Putamen (tissue), 1 donor: Measurements from ENCODE around the gene ZNFX1.
"Not testable (repeated sequence)": the region's sequence is repeated elsewhere in the genome, so short reads cannot be mapped to it uniquely, and the experiment has no call there.

Experiments
- DNase-seq: peaks from one replicate; pipeline ENCODE4 v3.0.0-alpha.2; 2016; ENCODE audit warnings: low spot score

ZNFX1 gene

GRCh38 chr20:49248301-49248700, 29.6 kb downstream of the ZNFX1 start:
- no peak for DNase-seq

- no peak for DNase-seq
Observed at GRCh38 chr20:49247792-49248191, 30.1 kb downstream of the ZNFX1 start.

GRCh38 chr20:49247169-49247723, 30.6 kb downstream of the ZNFX1 start:
- no peak for DNase-seq

GRCh38 chr20:49245921-49246740, 31.7 kb downstream of the ZNFX1 start:
- peak; percentile 42 for DNase-seq

- no peak for DNase-seq
Observed at GRCh38 chr20:49237531-49237930, 40.3 kb downstream of the ZNFX1 start.

- no peak for DNase-seq
Observed at GRCh38 chr20:49236301-49236700, 41.6 kb downstream of the ZNFX1 start.

- DNase-seq = no peak
Observed at GRCh38 chr20:49234831-49235230, 43.0 kb downstream of the ZNFX1 start.

- no peak for DNase-seq
Observed at GRCh38 chr20:49233226-49233625, 44.6 kb downstream of the ZNFX1 start.

GRCh38 chr20:49231471-49231870, 46.4 kb downstream of the ZNFX1 start:
- no peak for DNase-seq

GRCh38 chr20:49230561-49231133, 47.2 kb downstream of the ZNFX1 start:
- DNase-seq = no peak

GRCh38 chr20:49230021-49230420, 47.8 kb downstream of the ZNFX1 start:
- no peak for DNase-seq

GRCh38 chr20:49229381-49229780, 48.5 kb downstream of the ZNFX1 start:
- DNase-seq = no peak

GRCh38 chr20:49228676-49229075, 49.2 kb downstream of the ZNFX1 start:
- no peak for DNase-seq

- no peak for DNase-seq
Observed at GRCh38 chr20:49225896-49226295, 52.0 kb downstream of the ZNFX1 start.

- DNase-seq = no peak
Observed at GRCh38 chr20:49219924-49220831, 57.7 kb downstream of the ZNFX1 start.

GRCh38 chr20:49219091-49219923, 58.5 kb downstream of the ZNFX1 start, which contains the start of gene DDX27:
Gene DDX27 (plus strand): TSS chr20:49219416. CDS start chr20:49219449, 33 bp downstream.
- DNase-seq = peak; percentile 99

GRCh38 chr20:49218739-49219090, 59.1 kb downstream of the ZNFX1 start:
- not testable (repeated sequence) for DNase-seq

GRCh38 chr20:49216991-49217578, 60.8 kb downstream of the ZNFX1 start:
- DNase-seq = peak; percentile 86

- DNase-seq = no peak
Observed at GRCh38 chr20:49215232-49215631, 62.6 kb downstream of the ZNFX1 start.

- no peak for DNase-seq
Observed at GRCh38 chr20:49214571-49214970, 63.3 kb downstream of the ZNFX1 start.

- DNase-seq = no peak
Observed at GRCh38 chr20:49210757-49211110, 67.1 kb downstream of the ZNFX1 start.
